NOMO-1 (cell line): ENCODE measurements around the gene SLC22A14.
A peak's percentile ranks its signal among the peaks of the same experiment; 100 is the strongest.
"Not testable (repeated sequence)": the region's sequence is repeated elsewhere in the genome, so short reads cannot be mapped to it uniquely, and the experiment has no call there.

ENCODE experiments used
- DNase-seq, 2 experiments: peaks; one replicate each; lab custom pipeline; 2025; ENCODE audit not compliant: unreplicated experiment in 2 of 2; lab: John Stamatoyannopoulos, UW

The SLC22A14 gene

GRCh38 chr3:38270606-38271005 lies 11.5 kb upstream of the SLC22A14 start:
- DNase-seq, result no peak

GRCh38 chr3:38271553-38271952 lies 10.5 kb upstream of the SLC22A14 start:
- no peak for DNase-seq

- no peak for DNase-seq
Measured at GRCh38 chr3:38274864-38275649, 7.0 kb upstream of the SLC22A14 start.

- DNase-seq, result no peak
Measured at GRCh38 chr3:38275658-38276057, 6.4 kb upstream of the SLC22A14 start.

- no peak for DNase-seq
Measured at GRCh38 chr3:38276081-38276916, 5.8 kb upstream of the SLC22A14 start.

- DNase-seq, result no peak
Measured at GRCh38 chr3:38276917-38277630, 5.0 kb upstream of the SLC22A14 start.

- DNase-seq, result no peak
Measured at GRCh38 chr3:38278841-38279240, 3.3 kb upstream of the SLC22A14 start.

GRCh38 chr3:38283810-38284755 lies 2.0 kb downstream of the SLC22A14 start:
- DNase-seq, result no peak

- DNase-seq, result no peak
Measured at GRCh38 chr3:38284756-38285150, 2.7 kb downstream of the SLC22A14 start.

GRCh38 chr3:38289286-38290217 lies 7.5 kb downstream of the SLC22A14 start:
- not testable (repeated sequence) for DNase-seq

GRCh38 chr3:38297053-38297452 lies 15.0 kb downstream of the SLC22A14 start:
- not testable (repeated sequence) for DNase-seq

GRCh38 chr3:38297537-38297936 lies 15.4 kb downstream of the SLC22A14 start:
- DNase-seq, result no peak

GRCh38 chr3:38297947-38298711 lies 16.0 kb downstream of the SLC22A14 start:
- no peak for DNase-seq

- no peak for DNase-seq
Measured at GRCh38 chr3:38306941-38307340, 24.8 kb downstream of the SLC22A14 start.

- no peak for DNase-seq
Measured at GRCh38 chr3:38307599-38307998, 25.5 kb downstream of the SLC22A14 start.

- no peak for DNase-seq
Measured at GRCh38 chr3:38308456-38308855, 26.4 kb downstream of the SLC22A14 start.

- DNase-seq, result peak; percentile 75 to 90
Measured at GRCh38 chr3:38311476-38311875, 29.4 kb downstream of the SLC22A14 start.

- no peak for DNase-seq
Measured at GRCh38 chr3:38311941-38312340, 29.8 kb downstream of the SLC22A14 start.
